ENCODE measurements around the gene PDE6H.

- TF ChIP-seq POLR2AphosphoS5 (IDR thresholded peaks at IDR 0.05; ENCODE audit: insufficient read depth in 1 of 2, low read depth in 1 of 2) = no peak
- no peak for TF ChIP-seq CTCF (IDR thresholded peaks at IDR 0.05)
- TF ChIP-seq POLR2A (IDR thresholded peaks at IDR 0.05) = no peak
These were observed 26.7 kb upstream of the PDE6H start for GRCh38 chr12:14946162-14946561.

Measured in vagina (tissue), 2 donors.